ENCODE data around the gene POU2F1.

DNA sequence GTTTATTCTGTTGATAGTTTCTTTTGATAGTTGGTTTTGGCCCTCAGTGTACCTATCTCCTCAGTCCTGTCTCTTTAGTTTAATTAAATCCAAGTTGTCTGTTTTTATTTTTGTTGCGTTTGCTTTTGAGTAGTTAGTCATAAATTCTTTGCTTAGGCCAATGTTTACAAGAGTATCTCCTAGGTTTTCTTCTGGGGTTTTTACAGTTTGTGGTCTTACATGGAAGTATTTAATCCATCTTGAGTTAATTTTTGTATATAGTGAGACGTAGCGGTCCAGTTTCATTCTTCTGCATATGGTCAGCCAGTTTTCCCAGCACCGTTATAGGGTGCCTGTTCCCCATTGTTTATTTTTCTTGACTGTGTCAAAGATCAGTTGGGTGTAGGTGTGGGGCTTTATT is 139.4 kb downstream of the POU2F1 start:
- TF ChIP-seq POLR2A (IDR thresholded peaks at IDR 0.05) (no peak), EP300 (IDR thresholded peaks at IDR 0.05) (no peak), POLR2AphosphoS5 (IDR thresholded peaks at IDR 0.05) (no peak)
- TF ChIP-seq, protein P1, sequence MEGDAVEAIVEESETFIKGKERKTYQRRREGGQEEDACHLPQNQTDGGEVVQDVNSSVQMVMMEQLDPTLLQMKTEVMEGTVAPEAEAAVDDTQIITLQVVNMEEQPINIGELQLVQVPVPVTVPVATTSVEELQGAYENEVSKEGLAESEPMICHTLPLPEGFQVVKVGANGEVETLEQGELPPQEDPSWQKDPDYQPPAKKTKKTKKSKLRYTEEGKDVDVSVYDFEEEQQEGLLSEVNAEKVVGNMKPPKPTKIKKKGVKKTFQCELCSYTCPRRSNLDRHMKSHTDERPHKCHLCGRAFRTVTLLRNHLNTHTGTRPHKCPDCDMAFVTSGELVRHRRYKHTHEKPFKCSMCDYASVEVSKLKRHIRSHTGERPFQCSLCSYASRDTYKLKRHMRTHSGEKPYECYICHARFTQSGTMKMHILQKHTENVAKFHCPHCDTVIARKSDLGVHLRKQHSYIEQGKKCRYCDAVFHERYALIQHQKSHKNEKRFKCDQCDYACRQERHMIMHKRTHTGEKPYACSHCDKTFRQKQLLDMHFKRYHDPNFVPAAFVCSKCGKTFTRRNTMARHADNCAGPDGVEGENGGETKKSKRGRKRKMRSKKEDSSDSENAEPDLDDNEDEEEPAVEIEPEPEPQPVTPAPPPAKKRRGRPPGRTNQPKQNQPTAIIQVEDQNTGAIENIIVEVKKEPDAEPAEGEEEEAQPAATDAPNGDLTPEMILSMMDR (IDR thresholded peaks at IDR 0.05) = no peak

Measured in upper lobe of left lung (tissue), 4 donors.